Endothelial cell of umbilical vein (primary cell): ENCODE data around the gene KDM3B.

Experiments
- EZH2 ChIP-seq: IDR thresholded peaks from 2 replicates; pipeline ENCODE4 v1.6.1; 2012; ENCODE audit warnings: borderline replicate concordance, low read depth, mild to moderate bottlenecking, moderate library complexity, low read length, inconsistent platforms; ENCODE audit not compliant: severe bottlenecking
- GATA2 ChIP-seq: IDR thresholded peaks from 2 replicates; pipeline ENCODE4 v1.7.0; 2011; ENCODE audit warnings: low read depth, mild to moderate bottlenecking, moderate library complexity, mixed read lengths, low read length; ENCODE audit not compliant: insufficient read length, insufficient read depth
- JUN ChIP-seq: IDR thresholded peaks from 2 replicates; pipeline ENCODE4 v1.6.1; 2011; ENCODE audit warnings: borderline replicate concordance, low read depth; ENCODE audit not compliant: insufficient read length, insufficient read depth
- MYC ChIP-seq: IDR thresholded peaks from one replicate; pipeline ENCODE4 v1.6.1; 2011; ENCODE audit warnings: mild to moderate bottlenecking, low read depth, low read length
- POLR2A ChIP-seq: IDR thresholded peaks from 2 replicates; pipeline ENCODE4 v1.6.1; 2012; ENCODE audit warnings: low read depth, mild to moderate bottlenecking, control low read depth, low read length
- POLR2AphosphoS5 ChIP-seq: IDR thresholded peaks from 2 replicates; pipeline ENCODE4 v1.6.1; 2012; ENCODE audit warnings: low read depth, mild to moderate bottlenecking, control low read depth, low read length, moderate library complexity; ENCODE audit not compliant: insufficient read depth
- TF ChIP-seq, protein P1 (sequence below), 2 donors: IDR thresholded peaks; 1 replicate in 1 of 2; 2 replicates in 1 of 2; pipeline ENCODE4 v1.5.1; 2011; ENCODE audit warnings: low read length in 2 of 2, mild to moderate bottlenecking in 2 of 2, moderate library complexity in 2 of 2, control low read depth in 1 of 2, inconsistent platforms in 1 of 2, low read depth in 1 of 2; ENCODE audit not compliant: insufficient read depth in 1 of 2; ENCODE audit errors: extremely low read depth in 1 of 2
- TF ChIP-seq, protein P2 (sequence below): IDR thresholded peaks from 2 replicates; pipeline ENCODE4 v1.6.1; 2011; ENCODE audit not compliant: insufficient read depth, insufficient read length

DNA sequence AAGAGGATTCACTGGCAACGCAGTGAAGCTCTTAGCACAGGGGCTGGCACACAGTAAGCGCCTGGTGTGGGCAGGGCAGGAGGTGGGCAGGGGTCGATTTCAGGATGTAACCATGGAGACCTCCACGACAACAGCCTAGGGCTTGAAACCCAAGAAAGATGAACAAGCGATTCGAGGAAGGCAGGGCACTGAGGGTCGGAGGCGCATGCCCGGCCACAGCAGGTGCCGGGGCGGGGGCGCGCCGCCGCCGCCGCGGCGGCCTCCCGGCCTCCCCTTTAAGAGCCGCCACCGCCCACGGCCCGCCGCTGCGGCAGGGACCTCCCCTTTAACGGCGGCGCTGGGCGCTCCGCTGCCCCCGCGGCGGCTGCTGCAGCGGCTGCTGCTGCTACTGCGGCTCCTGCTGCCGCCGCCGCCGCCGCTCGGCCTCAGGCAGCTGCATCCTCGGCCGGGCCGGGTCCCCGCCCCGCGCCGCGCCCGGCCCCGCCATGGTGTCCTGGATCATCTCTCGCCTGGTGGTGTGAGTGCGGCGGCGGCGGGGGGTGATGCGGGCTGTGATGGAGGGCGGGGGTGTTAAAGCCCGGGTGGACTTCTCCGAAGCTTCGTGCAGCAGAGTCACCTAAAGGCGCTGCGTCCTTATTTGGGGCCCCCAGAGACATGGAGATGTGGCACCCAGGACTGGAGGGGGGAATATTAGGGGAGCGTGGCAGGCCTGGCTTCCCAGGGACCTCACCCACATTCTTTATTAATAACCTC is 86.4 kb downstream of the KDM3B start, which contains the start of gene REEP2:
- TF ChIP-seq, protein P1, sequence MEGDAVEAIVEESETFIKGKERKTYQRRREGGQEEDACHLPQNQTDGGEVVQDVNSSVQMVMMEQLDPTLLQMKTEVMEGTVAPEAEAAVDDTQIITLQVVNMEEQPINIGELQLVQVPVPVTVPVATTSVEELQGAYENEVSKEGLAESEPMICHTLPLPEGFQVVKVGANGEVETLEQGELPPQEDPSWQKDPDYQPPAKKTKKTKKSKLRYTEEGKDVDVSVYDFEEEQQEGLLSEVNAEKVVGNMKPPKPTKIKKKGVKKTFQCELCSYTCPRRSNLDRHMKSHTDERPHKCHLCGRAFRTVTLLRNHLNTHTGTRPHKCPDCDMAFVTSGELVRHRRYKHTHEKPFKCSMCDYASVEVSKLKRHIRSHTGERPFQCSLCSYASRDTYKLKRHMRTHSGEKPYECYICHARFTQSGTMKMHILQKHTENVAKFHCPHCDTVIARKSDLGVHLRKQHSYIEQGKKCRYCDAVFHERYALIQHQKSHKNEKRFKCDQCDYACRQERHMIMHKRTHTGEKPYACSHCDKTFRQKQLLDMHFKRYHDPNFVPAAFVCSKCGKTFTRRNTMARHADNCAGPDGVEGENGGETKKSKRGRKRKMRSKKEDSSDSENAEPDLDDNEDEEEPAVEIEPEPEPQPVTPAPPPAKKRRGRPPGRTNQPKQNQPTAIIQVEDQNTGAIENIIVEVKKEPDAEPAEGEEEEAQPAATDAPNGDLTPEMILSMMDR (IDR thresholded peaks at IDR 0.05; ENCODE audit: extremely low read depth in 1 of 2, insufficient read depth in 1 of 2, low read depth in 1 of 2, low read length in 2 of 2): no peak
- TF ChIP-seq EZH2 (no peak), POLR2A (no peak), POLR2AphosphoS5 (no peak), GATA2 (no peak), MYC (no peak), JUN (no peak)
- TF ChIP-seq, protein P2, sequence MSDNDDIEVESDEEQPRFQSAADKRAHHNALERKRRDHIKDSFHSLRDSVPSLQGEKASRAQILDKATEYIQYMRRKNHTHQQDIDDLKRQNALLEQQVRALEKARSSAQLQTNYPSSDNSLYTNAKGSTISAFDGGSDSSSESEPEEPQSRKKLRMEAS: no peak
